Measurements from ENCODE around the gene PNCK. TPM values are rescaled to one million over a fixed set of nuclear protein-coding genes. Genes with fewer than 3 reads are reported as not detected.

PNCK gene
- total and polyA plus RNA-seq, 2 of the 13 experiments (the other 11 are each of a cell fraction or from before 2014, with no cell fraction given), result 33.1 TPM; not detected in 1

- no peak for TF ChIP-seq ZNF704 (CRISPR knock-in tag; IDR thresholded peaks at IDR 0.05; ENCODE audit: borderline replicate concordance)
- no peak for TF ChIP-seq BRCA1 (CRISPR knock-in tag; IDR thresholded peaks at IDR 0.05)
- TF ChIP-seq, protein P1, sequence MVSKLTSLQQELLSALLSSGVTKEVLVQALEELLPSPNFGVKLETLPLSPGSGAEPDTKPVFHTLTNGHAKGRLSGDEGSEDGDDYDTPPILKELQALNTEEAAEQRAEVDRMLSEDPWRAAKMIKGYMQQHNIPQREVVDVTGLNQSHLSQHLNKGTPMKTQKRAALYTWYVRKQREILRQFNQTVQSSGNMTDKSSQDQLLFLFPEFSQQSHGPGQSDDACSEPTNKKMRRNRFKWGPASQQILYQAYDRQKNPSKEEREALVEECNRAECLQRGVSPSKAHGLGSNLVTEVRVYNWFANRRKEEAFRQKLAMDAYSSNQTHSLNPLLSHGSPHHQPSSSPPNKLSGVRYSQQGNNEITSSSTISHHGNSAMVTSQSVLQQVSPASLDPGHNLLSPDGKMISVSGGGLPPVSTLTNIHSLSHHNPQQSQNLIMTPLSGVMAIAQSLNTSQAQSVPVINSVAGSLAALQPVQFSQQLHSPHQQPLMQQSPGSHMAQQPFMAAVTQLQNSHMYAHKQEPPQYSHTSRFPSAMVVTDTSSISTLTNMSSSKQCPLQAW (CRISPR knock-in tag; IDR thresholded peaks at IDR 0.05), result 0 out of 2 replicates have a peak, but pooled peaks have one; percentile 9
- no peak for TF ChIP-seq NFYC (CRISPR knock-in tag; IDR thresholded peaks at IDR 0.05)
- TF ChIP-seq POLR2AphosphoS5 (IDR thresholded peaks at IDR 0.05; ENCODE audit: low read depth, low read length), result peak; percentile 6; the same call in 1 of the 2 replicates
- TF ChIP-seq ZNF441 (CRISPR knock-in tag; IDR thresholded peaks at IDR 0.05; ENCODE audit: borderline replicate concordance), result no peak
- TF ChIP-seq, protein P2, sequence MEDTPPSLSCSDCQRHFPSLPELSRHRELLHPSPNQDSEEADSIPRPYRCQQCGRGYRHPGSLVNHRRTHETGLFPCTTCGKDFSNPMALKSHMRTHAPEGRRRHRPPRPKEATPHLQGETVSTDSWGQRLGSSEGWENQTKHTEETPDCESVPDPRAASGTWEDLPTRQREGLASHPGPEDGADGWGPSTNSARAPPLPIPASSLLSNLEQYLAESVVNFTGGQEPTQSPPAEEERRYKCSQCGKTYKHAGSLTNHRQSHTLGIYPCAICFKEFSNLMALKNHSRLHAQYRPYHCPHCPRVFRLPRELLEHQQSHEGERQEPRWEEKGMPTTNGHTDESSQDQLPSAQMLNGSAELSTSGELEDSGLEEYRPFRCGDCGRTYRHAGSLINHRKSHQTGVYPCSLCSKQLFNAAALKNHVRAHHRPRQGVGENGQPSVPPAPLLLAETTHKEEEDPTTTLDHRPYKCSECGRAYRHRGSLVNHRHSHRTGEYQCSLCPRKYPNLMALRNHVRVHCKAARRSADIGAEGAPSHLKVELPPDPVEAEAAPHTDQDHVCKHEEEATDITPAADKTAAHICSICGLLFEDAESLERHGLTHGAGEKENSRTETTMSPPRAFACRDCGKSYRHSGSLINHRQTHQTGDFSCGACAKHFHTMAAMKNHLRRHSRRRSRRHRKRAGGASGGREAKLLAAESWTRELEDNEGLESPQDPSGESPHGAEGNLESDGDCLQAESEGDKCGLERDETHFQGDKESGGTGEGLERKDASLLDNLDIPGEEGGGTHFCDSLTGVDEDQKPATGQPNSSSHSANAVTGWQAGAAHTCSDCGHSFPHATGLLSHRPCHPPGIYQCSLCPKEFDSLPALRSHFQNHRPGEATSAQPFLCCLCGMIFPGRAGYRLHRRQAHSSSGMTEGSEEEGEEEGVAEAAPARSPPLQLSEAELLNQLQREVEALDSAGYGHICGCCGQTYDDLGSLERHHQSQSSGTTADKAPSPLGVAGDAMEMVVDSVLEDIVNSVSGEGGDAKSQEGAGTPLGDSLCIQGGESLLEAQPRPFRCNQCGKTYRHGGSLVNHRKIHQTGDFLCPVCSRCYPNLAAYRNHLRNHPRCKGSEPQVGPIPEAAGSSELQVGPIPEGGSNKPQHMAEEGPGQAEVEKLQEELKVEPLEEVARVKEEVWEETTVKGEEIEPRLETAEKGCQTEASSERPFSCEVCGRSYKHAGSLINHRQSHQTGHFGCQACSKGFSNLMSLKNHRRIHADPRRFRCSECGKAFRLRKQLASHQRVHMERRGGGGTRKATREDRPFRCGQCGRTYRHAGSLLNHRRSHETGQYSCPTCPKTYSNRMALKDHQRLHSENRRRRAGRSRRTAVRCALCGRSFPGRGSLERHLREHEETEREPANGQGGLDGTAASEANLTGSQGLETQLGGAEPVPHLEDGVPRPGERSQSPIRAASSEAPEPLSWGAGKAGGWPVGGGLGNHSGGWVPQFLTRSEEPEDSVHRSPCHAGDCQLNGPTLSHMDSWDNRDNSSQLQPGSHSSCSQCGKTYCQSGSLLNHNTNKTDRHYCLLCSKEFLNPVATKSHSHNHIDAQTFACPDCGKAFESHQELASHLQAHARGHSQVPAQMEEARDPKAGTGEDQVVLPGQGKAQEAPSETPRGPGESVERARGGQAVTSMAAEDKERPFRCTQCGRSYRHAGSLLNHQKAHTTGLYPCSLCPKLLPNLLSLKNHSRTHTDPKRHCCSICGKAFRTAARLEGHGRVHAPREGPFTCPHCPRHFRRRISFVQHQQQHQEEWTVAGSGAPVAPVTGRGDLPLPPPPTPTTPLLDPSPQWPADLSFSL (CRISPR knock-in tag; IDR thresholded peaks at IDR 0.05), result no peak
- TF ChIP-seq AGO1 (IDR thresholded peaks at IDR 0.05; ENCODE audit: low read depth, low read length, poor library complexity, severe bottlenecking), result peak; percentile 43
- no peak for TF ChIP-seq BHLHE40 (IDR thresholded peaks at IDR 0.05; ENCODE audit: low read length)
Observed at GRCh38 chrX:153690466-153690865, 16.9 kb upstream of the PNCK start (continued).

All from HepG2 (cell line).